IPS-11a (cell line): Measurements from ENCODE around the gene DUSP2.
A peak's percentile ranks its signal among the peaks of the same experiment; 100 is the strongest.

Experiments
- H3K4me3 ChIP-seq: one replicate; pipeline ENCODE4 v1.5.1; 2013; ENCODE audit warnings: low read depth, low read length, control low read depth

Gene DUSP2

DNA sequence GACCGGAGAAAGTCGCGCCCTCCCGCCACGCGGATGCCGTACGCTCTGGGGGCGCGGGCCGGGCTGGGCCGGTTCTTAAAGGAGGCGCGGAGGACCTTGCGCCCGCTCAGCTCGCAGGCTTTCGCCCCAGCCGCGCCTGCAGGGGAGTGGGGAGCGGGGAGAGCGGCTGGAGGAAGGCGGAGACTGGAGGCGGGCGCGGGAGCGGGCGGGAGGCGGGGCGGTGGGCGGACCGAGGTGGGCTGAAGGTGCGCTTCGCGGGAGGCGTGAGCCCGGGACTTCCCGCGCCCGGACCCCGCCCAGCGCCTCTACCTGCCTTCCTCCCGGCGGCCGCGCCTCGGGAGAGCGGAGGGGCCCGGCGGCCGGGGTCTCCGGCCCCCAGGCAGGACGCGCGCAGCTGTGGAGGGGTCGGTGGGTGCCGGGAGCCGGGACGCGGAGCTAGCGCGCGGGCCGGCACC is 28.8 kb downstream of the DUSP2 start, which contains the start of gene ADRA2B:
Gene ADRA2B (minus strand): TSS at position 148 of the 455 bp plus-strand sequence. CDS start 422 bp downstream, outside the sequence.
- peak within 1 kb of the TSS; percentile 53 for H3K4me3 ChIP-seq

DNA sequence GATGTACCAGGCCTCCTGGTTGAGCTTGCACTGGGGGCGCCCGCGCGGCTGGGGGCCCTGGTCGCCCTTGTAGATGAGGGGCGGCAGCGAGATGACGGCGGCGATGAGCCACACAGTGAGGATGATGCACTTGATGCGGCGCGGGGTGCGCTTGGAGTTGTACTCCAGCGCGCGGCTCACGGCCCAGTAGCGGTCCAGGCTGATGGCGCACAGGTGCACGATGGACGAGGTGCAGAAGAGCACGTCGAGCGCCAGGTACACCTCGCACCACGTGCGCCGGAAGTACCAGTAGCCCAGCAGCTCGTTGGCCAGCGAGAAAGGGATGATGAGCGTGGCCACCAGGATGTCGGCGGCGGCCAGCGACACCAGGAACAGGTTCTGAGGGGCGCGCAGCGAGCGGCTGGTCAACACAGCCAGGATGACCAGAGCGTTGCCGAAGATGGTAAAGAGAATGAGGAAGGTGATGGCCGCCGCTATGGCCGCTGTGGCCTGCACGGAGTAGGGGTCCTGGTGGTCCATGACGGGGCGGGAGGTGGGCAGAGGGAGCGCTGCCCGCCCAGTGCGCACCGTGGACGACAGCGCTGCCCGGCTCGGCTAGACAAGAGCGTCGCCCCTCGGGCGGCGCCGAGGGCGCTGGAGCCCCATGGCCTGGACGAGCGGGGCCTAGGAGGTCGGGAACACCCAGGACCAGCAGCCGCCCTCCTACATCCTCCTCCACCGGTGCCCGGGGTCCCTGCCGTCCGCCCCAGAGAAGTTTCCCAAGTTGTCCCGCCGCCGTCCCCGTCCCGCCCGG is 29.4 kb downstream of the DUSP2 start:
- H3K4me3 ChIP-seq: peak overlapping the region; percentile 53

DNA sequence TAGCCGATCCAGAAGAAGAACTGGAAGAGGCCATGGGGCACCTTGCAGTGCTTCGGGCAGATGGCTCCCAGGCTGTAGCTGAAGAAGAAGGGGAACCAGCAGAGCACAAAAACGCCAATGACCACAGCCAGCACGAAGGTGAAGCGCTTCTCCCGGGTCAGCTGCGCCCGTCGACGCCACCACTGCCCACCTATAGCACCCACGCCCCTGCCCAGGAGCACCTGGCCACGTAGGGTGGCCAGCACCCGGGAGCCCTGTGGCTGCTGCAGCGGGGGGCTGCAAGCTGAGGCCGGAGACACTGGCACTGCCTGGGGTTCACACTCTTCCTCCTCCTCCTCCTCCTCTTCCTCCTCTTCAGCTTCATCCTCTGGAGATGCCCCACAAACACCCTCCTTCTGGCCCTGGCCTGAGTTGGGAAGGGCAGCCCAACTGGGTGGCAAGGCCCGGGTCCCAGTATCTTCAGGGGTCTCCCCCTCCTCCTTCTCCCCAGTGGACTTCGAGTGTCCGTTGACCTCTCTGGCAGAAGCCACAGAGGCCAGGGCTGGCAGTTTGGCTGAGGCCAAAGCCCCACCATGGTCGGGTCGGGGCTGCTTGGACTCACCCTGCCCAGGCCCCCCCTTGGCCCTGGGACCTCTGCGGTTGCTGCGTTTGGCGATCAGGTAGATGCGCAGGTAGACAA is 30.2 kb downstream of the DUSP2 start:
- H3K4me3 ChIP-seq: no peak overlapping the region

DNA sequence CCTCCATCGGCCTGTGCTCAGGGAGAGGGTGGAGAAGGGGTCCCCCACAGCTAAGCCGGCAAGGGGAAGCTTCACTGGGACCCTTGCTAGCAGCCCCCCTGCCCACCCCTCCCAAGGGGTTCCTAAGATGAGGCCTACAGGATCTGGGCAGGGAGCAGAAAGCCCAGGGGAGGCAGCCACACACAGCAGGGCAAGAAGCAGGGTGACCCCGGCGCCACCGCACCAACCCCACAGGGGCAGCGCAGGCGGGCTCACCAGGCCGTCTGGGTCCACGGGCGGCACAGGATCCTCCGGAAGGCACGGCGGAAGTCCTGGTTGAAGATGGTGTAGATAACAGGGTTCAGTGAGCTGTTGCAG is 30.7 kb downstream of the DUSP2 start:
- no peak overlapping the region for H3K4me3 ChIP-seq

DNA sequence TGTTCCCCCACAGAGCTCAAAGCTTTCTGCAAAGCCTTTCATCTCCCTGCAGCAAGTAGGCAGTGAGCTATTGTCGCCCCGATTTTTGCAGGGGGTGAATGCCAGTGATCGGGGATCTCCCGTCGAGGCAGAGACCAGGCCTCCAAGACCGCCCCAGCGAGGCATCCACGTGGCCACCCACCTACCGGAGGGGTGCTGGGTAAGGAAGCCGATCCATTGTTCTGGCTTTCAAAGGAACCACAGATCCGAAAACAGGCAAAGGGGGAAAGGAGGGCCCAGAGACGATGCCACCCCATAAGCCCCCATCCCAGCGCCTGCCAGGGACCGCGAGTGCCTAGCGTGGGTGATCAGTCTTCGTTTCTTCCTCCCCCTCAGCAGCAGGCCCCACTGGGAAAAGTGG is 31.3 kb downstream of the DUSP2 start:
- H3K4me3 ChIP-seq: no peak overlapping the region

DNA sequence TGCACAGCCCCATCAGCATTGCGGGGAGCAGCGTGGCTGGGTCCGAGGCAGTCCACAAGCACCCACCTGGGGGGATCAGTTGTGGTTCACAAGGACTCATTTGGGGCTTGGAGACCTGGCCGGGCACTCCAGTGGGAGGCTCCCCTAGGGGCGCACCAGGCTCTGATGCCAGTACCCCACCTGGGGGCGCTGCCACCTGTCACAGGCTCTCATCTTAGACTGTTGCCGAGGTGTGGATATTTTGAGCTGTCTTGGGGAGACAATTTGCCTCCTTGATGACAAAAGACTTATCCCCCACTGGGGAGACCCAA is 31.9 kb downstream of the DUSP2 start:
- no peak overlapping the region for H3K4me3 ChIP-seq

DNA sequence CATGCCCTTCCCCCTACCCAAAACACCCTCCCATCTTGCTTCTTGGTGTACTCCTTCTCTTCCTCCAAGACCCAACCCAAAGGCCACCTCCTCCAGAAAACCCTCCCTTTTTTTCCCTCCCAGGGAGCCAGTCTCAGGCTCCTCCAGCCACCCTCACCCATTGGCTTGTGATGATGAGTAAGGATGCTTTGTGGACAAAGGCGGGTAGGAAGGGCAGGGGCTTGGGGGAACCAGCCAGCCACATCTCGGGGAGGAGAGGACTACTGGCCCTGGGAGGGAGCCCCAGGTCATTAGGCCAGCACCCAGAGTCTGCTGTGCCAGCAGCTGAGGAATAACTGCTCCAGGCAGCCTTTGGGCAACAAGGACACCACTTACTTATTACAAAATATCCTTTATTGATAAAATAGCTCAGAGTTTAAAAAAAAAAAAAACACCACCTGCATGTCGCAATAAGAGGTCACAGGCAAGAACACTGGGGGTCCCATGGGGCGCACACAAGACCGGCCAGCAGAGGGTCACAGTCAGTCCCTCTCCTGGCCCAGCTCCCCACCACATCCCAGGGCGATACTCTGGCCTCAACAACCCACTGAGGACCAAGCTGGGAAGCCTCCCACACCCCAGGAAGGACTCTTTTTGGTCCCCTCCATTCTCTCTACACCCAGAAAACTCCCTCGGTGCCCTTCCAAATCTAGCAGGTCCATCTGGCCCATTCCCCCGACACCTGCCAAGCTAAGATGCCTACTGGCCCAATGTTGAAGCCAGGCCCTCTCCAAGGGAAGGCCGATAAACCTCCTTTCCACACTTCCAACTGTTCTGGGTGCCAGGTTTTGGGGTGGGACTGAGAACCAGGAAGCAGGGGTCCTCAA is 32.5 kb downstream of the DUSP2 start:
- no peak overlapping the region for H3K4me3 ChIP-seq

DNA sequence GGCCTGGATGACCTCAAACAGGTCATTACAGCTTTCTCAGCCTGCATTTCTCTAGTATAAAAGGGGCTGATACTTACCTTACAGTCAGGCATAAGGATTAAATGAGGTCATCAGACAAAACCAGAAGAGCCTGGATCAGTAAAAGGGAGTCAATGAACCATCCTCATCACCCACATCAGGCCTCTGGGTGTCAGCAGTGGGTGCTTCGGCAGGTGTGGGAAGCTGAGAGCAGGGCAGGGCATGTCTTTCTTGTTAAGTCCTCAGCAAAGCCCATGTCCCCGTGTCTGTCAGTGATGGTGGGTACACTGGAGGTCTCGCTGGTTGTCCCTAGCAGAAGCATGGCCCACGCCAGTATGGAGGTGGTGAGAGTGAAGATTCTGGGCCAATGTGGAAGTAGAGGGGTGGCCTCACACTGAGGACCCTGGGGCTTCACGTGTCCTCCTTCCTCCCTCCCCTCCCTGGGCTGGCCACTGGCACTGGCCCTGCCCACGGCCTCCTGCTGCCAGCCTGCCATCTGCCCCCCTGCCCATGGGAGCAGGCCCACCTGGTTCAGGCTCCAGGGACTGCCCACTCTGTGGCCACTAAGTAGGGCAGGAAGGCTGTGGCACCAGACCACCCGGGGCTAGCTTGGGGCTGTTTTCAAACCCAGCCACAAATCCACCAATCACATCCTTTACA is 33.3 kb downstream of the DUSP2 start:
- H3K4me3 ChIP-seq: no peak overlapping the region

DNA sequence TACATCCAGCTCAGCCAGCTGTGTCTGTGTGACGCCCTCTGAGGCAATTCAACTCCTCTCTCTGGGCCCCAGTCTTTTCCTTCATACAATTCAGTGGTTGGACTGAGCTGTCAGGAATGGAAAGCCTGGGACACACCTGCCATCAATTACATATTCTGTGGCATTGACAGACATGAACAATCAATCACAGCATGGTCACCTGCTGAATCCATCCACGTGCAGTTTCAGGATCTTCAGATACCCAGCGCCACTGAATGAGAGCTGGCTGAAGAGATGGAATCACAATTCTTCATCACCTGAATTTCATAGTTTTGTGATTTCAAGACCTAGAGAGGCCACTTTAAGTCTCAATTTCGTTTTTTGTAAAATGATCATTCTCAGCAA is 34.0 kb downstream of the DUSP2 start:
- H3K4me3 ChIP-seq: no peak overlapping the region

DNA sequence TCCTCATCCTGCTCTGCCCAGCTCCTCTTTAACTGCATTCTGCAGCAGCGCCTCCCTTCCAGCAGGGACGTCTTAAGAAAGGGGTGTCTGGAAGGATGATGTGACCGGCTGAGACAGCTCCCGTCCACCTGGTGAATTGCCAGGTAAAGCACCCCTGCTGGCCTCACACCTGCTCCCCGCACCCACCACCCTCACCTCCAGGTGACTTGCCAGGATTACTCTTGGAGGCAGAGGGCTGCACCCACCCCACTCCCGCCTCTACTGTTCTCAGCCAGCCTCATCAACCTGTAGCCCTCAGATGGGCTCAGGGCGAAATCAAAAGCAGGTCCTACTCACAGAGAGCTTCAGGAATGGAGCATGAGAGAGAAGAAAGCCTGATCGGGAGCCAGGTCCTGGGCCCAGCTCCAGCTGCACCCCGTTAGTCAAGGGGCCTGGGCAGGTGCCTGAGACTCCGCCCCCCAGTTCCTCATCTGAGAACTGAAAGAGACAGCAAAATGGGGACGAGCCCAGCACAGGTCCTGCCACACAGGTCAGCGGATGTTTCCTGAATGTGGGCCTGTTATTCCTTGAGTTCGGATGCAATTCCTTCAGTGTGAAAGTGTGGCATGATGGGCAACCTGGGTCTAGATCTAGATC is 34.5 kb downstream of the DUSP2 start:
- no peak overlapping the region for H3K4me3 ChIP-seq

DNA sequence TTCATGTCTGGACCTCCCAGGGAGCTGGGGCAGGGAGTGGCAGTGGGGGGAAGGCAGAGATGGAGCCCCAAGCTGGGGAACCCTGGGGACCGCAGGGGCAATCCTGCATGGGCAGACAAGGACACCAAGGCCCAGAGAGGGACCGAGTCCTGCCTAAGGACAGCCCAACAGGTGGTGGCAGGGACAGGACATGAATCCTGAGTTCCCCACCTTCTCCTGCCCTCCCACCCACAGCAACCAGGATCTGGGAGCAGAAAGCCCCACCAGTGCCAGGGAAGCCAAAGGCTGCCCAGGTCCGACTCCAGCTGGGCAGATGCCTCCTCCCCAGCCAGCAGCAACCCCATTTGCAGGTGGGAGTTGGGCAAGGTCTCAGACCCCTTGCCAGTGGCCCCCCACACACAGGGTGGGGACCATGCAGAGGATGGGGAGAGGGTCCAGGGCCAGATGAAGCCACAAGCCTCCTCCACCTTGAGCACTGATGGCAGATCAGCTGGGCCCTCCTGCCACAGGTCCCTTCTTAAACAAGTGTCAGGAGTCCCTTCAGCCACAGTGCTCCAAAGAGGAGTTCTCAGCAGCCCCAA is 35.2 kb downstream of the DUSP2 start:
- H3K4me3 ChIP-seq: no peak overlapping the region

DNA sequence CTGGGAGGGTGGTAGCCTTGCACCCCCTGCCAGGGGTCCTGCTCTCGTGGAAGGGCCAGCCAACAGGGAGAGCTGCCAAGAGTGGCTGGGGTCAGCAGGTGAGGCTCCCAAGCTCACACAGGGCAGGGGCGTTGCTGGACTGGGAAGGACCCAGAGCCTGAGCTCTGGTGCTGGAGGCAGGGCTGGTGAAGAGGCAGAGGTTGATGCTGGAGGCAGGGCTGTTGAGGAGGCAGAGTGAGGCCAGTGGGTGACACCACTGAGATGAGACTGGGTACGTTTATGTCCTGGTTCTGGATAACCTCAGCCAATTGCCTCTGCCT is 35.9 kb downstream of the DUSP2 start:
- H3K4me3 ChIP-seq: no peak overlapping the region

DNA sequence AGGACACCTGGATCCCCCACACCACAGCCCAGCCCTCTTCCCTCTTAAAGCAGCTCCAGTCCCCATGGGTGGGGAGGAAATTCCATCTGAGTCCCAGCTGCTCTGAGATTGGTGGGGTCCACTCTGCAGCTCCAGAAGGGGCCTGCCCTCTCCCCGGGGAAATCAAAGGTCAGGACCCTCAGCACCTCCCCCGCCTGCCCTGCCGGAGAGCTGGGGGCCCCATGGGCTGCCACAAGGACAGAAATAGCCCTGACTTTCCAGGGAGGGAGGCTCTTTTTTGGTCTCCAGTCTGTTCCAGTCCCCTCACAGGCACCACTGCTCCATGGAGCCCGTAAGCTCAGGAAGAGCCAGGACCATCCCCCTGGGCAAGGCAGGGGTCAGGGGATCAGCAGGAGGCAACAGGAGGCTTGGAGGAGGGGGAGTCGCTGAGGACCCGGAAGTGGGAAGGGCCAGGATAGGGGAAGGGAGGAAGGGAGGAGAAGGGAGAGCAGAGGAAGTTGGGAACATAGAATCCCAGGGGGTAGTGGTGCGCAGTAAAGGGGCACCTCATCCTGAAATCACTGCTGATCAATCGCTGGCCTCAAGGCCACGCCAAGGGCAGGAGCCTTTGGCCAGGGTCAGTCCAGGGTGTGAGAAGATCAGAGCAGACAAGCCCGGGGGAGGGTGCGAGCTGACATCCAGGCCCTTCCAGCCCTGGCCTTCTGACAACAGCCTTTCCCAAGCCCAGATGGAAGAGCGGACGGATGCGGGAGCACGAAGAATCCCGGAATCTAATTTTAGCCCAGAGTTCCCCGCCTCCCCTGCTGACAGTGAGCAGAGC is 36.5 kb downstream of the DUSP2 start:
- H3K4me3 ChIP-seq: no peak overlapping the region

DNA sequence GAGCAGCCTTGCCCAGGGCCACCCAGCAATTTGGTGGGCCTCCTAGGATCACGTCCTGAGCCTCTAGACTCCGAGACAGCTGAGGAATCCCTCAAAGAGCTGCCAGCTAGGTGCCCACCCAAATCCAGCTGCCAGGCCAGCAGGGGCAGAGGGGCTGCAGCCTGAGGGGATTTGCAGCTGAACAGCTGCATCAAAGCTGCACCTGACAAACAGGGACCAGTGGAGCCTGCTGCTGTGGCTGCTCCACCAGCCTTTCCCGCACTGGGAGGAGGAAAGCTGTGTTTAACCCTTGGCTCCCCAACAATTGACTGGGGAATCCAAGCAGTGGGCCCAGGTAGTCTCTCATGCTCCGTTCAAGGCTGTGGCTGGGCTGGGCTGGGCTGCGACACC is 37.1 kb downstream of the DUSP2 start:
- no peak overlapping the region for H3K4me3 ChIP-seq

DNA sequence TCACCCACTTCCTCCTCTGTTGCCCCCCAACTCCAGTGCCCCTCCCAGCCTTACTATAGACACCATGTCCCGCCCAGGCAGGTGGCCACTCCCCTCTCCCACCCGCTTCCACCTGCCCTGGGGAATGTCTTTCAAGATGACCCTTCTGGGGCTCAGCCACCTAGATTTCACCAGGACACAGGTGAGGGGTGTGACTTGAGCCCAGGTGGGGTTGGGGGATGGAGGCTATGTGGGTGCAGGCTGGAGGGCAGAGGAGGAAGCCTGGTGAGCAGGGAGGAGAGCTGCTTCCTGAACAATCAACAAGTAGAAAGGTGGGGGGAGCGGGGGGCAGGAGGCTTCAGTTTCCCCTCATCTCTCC is 37.6 kb downstream of the DUSP2 start:
- no peak overlapping the region for H3K4me3 ChIP-seq

DNA sequence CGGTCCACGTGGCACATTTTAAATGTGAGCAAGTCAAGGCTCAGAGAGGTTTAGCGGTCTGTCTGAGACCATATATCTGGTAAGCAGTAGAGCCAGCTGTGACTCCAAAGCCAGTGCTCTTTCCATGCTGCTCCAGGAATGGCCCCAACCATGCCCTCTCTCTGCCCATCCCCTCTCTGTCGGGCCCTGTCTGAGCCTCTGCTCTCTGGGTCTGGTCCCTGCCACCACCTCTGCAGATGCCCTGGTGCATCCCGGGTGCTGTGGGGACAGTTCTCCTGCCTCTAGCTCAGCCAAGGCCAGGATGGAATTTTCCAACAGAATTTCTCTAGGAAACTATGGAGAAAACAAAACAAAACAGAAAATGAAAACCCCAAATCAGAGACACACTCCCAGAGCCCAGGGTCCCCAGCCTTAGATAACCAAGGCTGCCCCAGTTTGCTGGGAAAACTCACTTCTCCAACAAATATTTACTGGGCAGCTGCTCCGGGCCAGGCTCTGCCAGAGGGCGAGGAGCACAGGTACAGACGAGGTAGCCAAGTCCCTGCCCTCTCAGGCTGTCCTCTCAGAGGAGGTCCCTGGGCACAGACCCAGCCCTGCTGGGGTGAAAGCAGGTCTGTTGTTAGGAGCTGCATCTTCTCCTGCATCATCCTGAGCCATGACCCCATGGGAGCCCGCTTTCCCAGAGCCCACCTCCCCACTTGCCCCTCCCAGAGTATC is 38.1 kb downstream of the DUSP2 start:
- H3K4me3 ChIP-seq: no peak overlapping the region

DNA sequence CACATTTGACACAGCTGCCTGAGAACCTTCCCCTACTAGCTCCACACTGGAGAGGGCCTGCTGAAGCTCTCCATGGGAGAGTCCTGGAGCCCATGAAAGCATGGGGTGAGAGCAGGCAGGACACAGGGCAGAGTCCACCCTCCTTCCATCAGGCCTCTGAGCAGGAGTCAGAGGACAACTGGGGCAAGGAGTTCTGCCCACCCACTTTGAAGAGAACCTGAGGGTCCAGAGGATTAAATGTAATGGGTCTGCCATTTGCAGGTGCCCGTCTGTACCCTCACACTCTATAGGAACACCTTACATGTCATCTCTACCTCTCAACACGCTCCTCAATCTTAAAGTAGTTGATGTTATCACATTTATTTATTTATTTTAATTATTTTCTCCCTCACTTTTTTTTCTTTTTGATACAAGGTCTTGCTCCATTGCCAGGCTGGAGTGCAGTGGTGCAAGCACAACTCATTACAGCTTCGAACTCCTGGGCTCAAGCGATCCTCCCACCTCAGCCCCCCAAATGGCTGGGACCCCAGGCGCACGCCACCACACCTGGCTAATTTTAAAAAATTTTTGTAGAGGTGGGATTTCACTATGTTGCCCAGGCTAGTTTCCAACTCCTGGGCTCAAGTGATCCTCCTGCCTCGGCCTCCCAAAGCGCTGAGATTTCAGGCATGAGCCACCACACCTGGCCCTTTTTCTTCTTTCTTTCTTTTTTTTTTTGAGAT is 39.1 kb downstream of the DUSP2 start:
- no peak overlapping the region for H3K4me3 ChIP-seq

DNA sequence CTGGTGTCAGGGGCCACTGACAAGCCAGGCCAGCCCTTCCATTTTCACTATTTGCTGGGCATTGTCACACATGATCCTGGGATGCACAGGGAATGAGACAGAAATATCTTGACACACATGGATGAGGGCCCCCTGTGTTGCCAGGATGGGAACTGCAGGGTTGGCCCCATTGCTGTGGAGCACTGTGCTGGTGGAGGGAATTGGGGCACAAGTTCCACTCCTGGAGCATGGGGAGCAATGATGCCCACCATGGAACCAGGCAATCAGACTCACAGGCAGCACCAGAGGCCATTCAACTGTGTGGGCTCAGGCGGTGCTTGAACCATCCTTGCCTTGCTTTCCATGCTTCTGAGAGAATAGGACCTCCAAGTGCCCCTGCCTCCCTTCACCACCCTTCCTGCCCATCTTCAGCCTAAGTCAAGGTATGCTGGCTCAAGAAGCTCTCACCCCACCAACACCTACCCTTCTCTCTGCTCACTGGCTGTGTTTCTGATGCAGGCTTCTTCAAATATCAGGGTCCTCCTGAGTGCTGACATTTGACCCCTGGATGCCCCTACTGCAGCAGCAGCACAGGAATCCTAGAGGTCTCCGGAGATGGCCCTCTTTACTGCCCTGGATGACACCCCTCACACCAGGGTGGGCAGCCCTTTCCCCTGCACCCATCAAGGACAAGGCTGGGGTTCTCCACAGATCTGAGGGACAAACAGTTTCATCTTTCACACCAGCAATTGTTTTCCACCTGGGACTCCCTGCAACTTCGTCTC is 39.9 kb downstream of the DUSP2 start:
- H3K4me3 ChIP-seq: no peak overlapping the region
